ENCODE results near the gene PRDX2. TPM values are rescaled to one million over a fixed set of nuclear protein-coding genes. Genes with fewer than 3 reads are reported as not detected.
A peak's percentile ranks its signal among the peaks of the same experiment; 100 is the strongest.

The PRDX2 gene
- total RNA-seq, 1 donor from 2014 or later: 497 TPM

DNA sequence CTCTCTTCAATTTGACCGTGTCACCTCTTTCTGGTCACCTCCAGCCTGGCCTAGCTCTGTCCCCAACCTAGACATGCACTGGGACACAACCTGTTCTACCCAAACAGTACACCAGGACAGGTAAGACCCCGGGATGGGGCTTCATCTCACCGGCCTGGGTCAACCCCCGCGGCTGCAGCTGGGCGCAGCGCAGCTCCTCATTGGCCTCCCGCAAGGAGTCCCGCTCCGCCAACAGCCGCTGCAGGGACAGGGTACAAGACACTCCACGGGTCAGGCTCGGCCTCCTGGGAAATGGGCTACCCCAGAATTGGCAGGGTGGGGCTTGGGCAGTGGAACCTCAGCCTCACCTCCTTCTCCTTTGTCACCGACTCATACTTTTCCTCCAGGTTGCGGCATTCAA is 33.9 kb downstream of the PRDX2 start:
- DNase-seq (ENCODE audit: extremely low spot score, unreplicated experiment): no peak
- H3K9me3 Mint-ChIP-seq: no peaks in the 10 kb centered on the region
- H3K27me3 Mint-ChIP-seq: no peaks in the 10 kb centered on the region
- H3K36me3 Mint-ChIP-seq: no peaks in the 10 kb centered on the region
- no peak overlapping the region for H3K4me3 Mint-ChIP-seq
- H3K27ac Mint-ChIP-seq: no peak overlapping the region
- TF ChIP-seq, protein P1, sequence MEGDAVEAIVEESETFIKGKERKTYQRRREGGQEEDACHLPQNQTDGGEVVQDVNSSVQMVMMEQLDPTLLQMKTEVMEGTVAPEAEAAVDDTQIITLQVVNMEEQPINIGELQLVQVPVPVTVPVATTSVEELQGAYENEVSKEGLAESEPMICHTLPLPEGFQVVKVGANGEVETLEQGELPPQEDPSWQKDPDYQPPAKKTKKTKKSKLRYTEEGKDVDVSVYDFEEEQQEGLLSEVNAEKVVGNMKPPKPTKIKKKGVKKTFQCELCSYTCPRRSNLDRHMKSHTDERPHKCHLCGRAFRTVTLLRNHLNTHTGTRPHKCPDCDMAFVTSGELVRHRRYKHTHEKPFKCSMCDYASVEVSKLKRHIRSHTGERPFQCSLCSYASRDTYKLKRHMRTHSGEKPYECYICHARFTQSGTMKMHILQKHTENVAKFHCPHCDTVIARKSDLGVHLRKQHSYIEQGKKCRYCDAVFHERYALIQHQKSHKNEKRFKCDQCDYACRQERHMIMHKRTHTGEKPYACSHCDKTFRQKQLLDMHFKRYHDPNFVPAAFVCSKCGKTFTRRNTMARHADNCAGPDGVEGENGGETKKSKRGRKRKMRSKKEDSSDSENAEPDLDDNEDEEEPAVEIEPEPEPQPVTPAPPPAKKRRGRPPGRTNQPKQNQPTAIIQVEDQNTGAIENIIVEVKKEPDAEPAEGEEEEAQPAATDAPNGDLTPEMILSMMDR (conservative IDR thresholded peaks at IDR 0.05): no peak
- H3K4me1 Mint-ChIP-seq (ENCODE audit: unreplicated experiment): no peaks in the 10 kb centered on the region

GRCh38 chr19:12767150-12767549 is 34.5 kb downstream of the PRDX2 start:
- Mint-ChIP-seq H3K36me3 (no peaks in the 10 kb centered on the region), H3K9me3 (no peaks in the 10 kb centered on the region), H3K4me3 (no peak overlapping the region), H3K27ac (no peak overlapping the region), H3K27me3 (no peaks in the 10 kb centered on the region), H3K4me1 (ENCODE audit: unreplicated experiment) (no peaks in the 10 kb centered on the region)
- DNase-seq (ENCODE audit: extremely low spot score, unreplicated experiment): no peak
- TF ChIP-seq, protein P1 (conservative IDR thresholded peaks at IDR 0.05): no peak

DNA sequence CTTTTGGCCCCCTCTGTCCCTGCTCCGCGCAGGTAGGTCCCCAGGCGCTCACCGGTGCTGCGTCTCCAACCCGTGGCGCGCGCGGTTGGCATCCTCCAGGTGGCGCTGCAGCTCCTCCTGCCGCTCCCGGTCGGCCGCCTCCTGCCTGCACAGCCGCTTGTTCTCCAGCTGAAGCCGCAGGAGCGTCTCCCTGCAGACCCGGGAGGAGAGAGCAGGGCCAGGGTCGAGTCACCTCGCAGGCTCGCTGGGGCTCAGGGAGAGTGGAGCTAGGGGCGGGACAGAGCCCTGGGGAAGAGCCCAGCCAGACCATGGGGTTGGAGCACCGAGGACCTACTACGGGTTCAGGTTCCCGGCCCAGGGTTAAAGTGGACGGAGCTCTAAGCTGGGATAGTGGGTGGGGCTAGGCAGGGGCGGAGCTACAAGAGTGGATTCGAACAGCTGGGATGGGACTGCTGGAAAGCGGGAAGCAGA is 35.5 kb downstream of the PRDX2 start:
- H3K9me3 Mint-ChIP-seq: no peaks in the 10 kb centered on the region
- H3K4me1 Mint-ChIP-seq (ENCODE audit: unreplicated experiment): no peaks in the 10 kb centered on the region
- peak overlapping the region; percentile 80 for H3K4me3 Mint-ChIP-seq
- DNase-seq (ENCODE audit: extremely low spot score, unreplicated experiment): peak; percentile 85
- peak overlapping the region; percentile 50 for H3K27ac Mint-ChIP-seq
- no peaks in the 10 kb centered on the region for H3K27me3 Mint-ChIP-seq
- TF ChIP-seq, protein P1 (conservative IDR thresholded peaks at IDR 0.05): peak; percentile 82
- H3K36me3 Mint-ChIP-seq: no peaks in the 10 kb centered on the region

- H3K36me3 Mint-ChIP-seq: peaks cover 4% of the 10 kb centered on the region
- no peak overlapping the region for H3K4me3 Mint-ChIP-seq
- no peaks in the 10 kb centered on the region for H3K9me3 Mint-ChIP-seq
- DNase-seq (ENCODE audit: extremely low spot score, unreplicated experiment): no peak
- H3K27ac Mint-ChIP-seq: no peak overlapping the region
- H3K4me1 Mint-ChIP-seq (ENCODE audit: unreplicated experiment): peaks cover 4% of the 10 kb centered on the region
- TF ChIP-seq, protein P1 (conservative IDR thresholded peaks at IDR 0.05): no peak
- no peaks in the 10 kb centered on the region for H3K27me3 Mint-ChIP-seq
Measured at GRCh38 chr19:12764698-12765097, 36.9 kb downstream of the PRDX2 start.

DNA sequence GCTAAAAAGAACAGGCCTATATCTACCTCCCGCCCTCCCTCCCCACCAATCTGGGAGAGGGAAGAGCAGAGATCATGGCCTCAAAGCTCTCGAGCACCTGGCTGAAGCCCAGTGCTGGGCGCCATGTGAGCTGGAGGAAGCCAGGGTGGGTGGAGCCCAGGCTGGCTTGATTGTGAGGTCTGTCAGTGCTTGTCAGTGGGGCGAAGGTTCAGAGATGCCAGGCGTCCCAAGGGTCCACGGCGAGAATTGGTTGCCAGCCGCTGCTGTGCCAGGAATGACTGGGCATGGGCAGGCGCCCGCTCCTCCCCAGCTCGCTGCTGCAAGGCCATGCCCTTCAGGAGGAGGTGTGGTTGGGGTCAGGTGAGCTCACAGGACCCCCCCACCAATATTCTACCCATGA is 38.5 kb downstream of the PRDX2 start:
- Mint-ChIP-seq H3K27me3 (no peaks in the 10 kb centered on the region), H3K4me3 (no peak overlapping the region), H3K4me1 (ENCODE audit: unreplicated experiment) (peaks cover 4% of the 10 kb centered on the region), H3K36me3 (peaks cover 4% of the 10 kb centered on the region), H3K27ac (no peak overlapping the region), H3K9me3 (no peaks in the 10 kb centered on the region)
- TF ChIP-seq, protein P1 (conservative IDR thresholded peaks at IDR 0.05): no peak
- DNase-seq (ENCODE audit: extremely low spot score, unreplicated experiment): no peak

- peaks cover 6% of the 10 kb centered on the region for H3K27me3 Mint-ChIP-seq
- H3K9me3 Mint-ChIP-seq: no peaks in the 10 kb centered on the region
- H3K27ac Mint-ChIP-seq: no peak overlapping the region
- DNase-seq (ENCODE audit: extremely low spot score, unreplicated experiment): no peak
- H3K4me3 Mint-ChIP-seq: no peak overlapping the region
- TF ChIP-seq, protein P1 (conservative IDR thresholded peaks at IDR 0.05): no peak
- peaks cover 4% of the 10 kb centered on the region for H3K36me3 Mint-ChIP-seq
- peaks cover 4% of the 10 kb centered on the region for H3K4me1 Mint-ChIP-seq (ENCODE audit: unreplicated experiment)
Measured at GRCh38 chr19:12759686-12760085, 41.9 kb downstream of the PRDX2 start.
